ENCODE measurements around the gene CSF3R.
"Not testable (repeated sequence)": the region's sequence is repeated elsewhere in the genome, so short reads cannot be mapped to it uniquely, and the experiment has no call there.

The CSF3R gene

DNA sequence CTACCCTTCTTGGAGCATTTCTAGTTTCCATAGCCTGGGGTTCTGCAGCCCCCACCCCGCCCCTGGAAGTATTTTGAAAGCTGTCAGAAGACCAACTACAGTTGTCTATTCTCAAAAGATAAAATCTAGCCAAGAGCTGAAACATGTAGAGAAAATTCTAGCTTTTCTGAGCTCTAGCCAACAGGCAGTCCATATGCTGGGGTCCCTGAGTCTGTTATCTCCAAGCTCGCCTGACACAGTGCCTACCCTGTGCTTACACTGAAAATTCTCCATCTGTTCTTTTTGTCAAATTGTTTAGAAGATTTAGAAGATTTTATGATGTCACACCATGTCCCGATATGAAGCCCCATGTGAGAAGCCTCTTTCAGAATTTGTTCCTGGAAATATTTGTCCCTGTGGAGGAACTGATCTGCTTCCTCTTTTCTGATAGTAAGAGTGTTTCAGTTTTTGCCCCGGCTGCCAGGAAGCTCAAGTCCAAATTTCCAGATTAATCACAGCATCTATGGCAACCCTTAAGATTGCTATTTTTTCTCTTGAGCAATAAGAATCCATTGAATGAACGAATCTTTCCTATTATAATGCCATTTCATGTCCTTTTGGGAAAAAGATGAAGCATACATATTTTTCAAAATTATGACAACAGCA, 23.7 kb upstream of the CSF3R start:
- TF ChIP-seq, protein P1, sequence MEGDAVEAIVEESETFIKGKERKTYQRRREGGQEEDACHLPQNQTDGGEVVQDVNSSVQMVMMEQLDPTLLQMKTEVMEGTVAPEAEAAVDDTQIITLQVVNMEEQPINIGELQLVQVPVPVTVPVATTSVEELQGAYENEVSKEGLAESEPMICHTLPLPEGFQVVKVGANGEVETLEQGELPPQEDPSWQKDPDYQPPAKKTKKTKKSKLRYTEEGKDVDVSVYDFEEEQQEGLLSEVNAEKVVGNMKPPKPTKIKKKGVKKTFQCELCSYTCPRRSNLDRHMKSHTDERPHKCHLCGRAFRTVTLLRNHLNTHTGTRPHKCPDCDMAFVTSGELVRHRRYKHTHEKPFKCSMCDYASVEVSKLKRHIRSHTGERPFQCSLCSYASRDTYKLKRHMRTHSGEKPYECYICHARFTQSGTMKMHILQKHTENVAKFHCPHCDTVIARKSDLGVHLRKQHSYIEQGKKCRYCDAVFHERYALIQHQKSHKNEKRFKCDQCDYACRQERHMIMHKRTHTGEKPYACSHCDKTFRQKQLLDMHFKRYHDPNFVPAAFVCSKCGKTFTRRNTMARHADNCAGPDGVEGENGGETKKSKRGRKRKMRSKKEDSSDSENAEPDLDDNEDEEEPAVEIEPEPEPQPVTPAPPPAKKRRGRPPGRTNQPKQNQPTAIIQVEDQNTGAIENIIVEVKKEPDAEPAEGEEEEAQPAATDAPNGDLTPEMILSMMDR (IDR thresholded peaks at IDR 0.05; ENCODE audit: control extremely low read depth, extremely low read depth, low read depth, missing control alignments), result no peak
- POLR2A ChIA-PET, result no interaction called here
- no peak for DNase-seq (ENCODE audit: extremely low spot score)
- CTCF ChIA-PET, result interaction anchor here (3.5 kb wide), 1 partner anchor 10 kb away, joined by 21 read pairs; no protein-coding TSS in a partner anchor

DNA sequence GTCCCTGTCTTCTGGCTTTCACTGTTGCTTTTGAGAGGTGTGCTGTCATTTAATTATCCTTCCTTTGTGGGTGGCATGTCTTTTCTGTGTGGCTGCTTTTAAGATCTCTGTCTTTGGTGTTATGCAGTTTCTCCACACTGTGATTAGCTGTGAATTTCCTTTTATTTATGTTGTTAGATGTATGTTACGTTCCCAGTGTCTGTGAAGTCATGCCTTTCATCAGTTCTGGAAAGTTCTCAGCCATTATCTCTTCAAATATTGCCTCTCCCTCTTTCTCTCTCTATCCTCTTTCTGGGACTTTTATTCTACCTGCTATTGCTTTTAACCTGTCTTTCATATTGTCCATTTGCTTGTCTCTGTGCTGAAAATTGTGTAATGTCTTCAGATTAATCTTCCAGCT, 21.0 kb upstream of the CSF3R start:
- TF ChIP-seq, protein P1 (IDR thresholded peaks at IDR 0.05; ENCODE audit: control extremely low read depth, extremely low read depth, low read depth, missing control alignments), result no peak
- ChIA-PET CTCF (interaction anchor here (3.0 kb wide), 1 partner anchor 12 kb away, joined by 14 read pairs; no protein-coding TSS in a partner anchor), POLR2A (no interaction called here)
- no peak for DNase-seq (ENCODE audit: extremely low spot score)

DNA sequence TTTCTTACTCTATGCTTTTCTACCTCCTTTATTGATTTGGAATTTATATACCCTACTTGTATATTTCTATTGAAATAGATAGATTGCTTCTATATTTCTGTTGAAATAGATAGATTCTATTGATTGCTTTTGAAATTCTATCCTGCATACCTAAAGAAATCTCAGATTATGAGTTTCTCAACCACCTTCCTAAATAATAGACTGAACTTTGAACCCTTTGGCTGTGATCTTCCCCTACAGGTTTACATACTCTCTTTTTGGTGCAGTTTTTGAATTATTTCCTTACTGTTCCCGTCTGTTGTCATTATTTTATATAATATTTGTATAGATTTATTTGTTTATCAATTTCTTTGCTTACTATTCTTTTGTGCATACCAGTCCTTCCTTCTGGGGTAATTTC, 20.4 kb upstream of the CSF3R start:
- TF ChIP-seq, protein P1 (IDR thresholded peaks at IDR 0.05; ENCODE audit: control extremely low read depth, extremely low read depth, low read depth, missing control alignments), result no peak
- CTCF ChIA-PET, result interaction anchor here (3.0 kb wide), 1 partner anchor 13 kb away, joined by 14 read pairs; no protein-coding TSS in a partner anchor
- DNase-seq (ENCODE audit: extremely low spot score), result no peak
- POLR2A ChIA-PET, result no interaction called here

DNA sequence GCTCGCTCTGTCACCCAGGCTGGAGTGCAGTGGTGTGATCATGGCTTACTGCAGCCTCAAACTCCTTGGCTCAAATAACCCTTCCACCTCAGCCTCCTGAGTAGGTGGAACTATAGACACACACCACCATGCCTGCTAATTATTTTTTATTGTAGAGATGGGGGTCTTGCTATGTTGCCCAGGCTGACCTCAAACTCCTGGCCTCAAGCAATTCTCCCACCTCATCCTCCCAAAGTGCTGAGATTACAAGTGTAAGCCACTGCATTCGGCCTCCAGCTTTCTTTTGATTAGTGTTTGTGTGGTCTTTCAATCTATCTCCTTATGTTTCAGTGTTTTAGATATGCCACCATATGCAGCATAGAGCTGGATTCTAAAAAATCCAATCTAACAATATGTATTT, 19.9 kb upstream of the CSF3R start:
- CTCF ChIA-PET, result interaction anchor here (0.6 to 3.0 kb wide), 3 partner anchors 14 to 15 kb away, joined by 3 to 14 read pairs (median 3); no protein-coding TSS in a partner anchor
- no peak for DNase-seq (ENCODE audit: extremely low spot score)
- TF ChIP-seq, protein P1 (IDR thresholded peaks at IDR 0.05; ENCODE audit: control extremely low read depth, extremely low read depth, low read depth, missing control alignments), result no peak
- POLR2A ChIA-PET, result no interaction called here

DNA sequence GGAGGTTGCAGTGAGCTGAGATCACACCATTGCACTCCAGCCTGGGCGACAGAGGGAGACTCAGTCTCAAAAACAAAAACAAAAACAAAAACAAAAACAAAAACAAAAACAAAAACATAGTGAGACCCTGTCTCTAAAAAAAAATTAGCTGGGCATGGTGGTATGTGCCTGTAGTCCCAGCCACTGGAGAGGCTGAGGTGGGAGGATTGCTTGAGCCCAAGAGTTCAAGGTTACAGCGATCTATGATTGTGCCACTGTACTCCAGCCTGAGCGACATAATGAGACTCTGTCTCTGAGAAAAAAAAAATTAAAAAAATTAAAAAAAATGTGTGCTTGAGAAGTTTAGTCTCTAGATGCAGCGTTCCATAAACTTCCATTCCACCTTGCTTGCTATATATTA, 19.2 kb upstream of the CSF3R start:
- DNase-seq (ENCODE audit: extremely low spot score); POLR2A ChIA-PET: not testable (repeated sequence)
- CTCF ChIA-PET, result interaction anchor here (1.0 to 3.0 kb wide), 2 partner anchors 14 to 15 kb away, joined by 3 to 14 read pairs; no protein-coding TSS in a partner anchor

DNA sequence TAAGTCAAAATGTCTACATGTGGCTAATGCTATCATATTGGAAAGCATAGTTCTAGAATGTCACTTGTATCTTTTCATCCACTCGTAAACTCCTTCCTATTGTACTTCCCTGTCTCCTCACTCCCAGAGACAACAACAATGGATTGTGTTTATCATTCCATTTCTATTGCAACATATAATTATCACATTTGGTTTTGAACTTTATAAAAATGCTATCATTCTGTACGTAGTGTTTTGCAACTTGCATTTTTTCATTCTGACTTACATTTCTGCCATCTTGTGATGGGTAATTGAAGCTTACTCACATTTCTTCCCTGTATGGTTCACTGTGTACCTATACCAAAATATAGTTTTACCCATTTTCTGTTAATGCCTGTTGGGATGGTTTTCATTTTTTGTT, 14.5 kb upstream of the CSF3R start:
- CTCF ChIA-PET, result interaction anchor here (2.8 kb wide), 1 partner anchor 20 kb away, joined by 17 read pairs; no protein-coding TSS in a partner anchor
- POLR2A ChIA-PET, result no interaction called here

DNA sequence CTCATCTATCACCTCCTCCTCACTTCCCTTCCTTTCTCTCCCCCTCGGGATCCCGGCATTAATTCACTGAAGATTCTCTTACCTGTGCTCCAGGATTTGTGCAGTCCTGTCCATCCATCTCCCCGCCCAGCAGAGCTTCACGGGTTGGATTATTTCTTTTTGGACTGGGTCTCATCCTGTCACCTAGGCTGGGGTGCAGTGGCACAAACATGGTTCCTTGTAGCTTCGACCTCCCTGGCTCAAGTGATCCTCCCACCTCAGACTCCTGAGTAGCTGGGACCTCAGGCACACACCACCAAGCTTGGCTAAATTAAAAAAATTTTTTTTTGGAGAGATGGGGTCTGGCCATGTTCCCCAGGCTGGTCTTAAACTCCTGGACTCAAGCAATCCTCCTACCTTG, 12.3 kb upstream of the CSF3R start:
- no peak for DNase-seq (ENCODE audit: extremely low spot score)
- ChIA-PET POLR2A (no interaction called here), CTCF (interaction anchor here (1.5 to 2.8 kb wide), 2 partner anchors 20 to 22 kb away, joined by 3 to 17 read pairs; no protein-coding TSS in a partner anchor)
- TF ChIP-seq, protein P1 (IDR thresholded peaks at IDR 0.05; ENCODE audit: control extremely low read depth, extremely low read depth, low read depth, missing control alignments), result no peak

More for the DNA sequence above, 14.5 kb upstream of the CSF3R start:
- TF ChIP-seq, protein P1 (IDR thresholded peaks at IDR 0.05; ENCODE audit: control extremely low read depth, extremely low read depth, low read depth, missing control alignments), result no peak
- no peak for DNase-seq (ENCODE audit: extremely low spot score)
